ENCODE results near the gene SLC44A5.

The SLC44A5 gene

DNA sequence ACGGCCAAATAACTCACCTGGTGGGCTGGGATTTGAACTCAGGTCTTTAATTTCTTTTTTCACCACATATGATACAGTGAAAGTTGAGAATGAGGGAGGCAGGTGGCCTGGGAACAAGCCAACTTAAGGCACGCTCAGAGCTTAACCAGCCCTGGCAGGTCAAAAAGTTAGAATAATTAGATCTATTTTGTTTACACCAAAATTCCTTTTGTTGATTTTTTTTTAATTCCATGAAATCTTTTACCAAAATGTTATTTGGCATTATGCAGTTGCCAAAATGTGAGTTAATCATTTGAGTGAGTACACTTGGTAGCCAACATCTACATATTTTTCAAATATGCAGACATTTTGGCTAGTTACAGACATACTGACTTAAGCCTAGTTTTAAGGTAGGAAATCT is 439.9 kb downstream of the SLC44A5 start:
- no peaks in the 10 kb centered on the region for H3K27me3 ChIP-seq (ENCODE audit: insufficient read depth, low read depth, severe bottlenecking)
- no peaks in the 10 kb centered on the region for H3K36me3 ChIP-seq
- no peak for DNase-seq
- TF ChIP-seq CTCF (IDR thresholded peaks at IDR 0.05; ENCODE audit: low read depth, low read length), result no peak
- H3K27ac ChIP-seq, result no peak overlapping the region
- no peaks in the 10 kb centered on the region for H3K9me3 ChIP-seq (ENCODE audit: severe bottlenecking)
- no peak overlapping the region for H3K4me3 ChIP-seq (ENCODE audit: low read depth, low read length)

DNA sequence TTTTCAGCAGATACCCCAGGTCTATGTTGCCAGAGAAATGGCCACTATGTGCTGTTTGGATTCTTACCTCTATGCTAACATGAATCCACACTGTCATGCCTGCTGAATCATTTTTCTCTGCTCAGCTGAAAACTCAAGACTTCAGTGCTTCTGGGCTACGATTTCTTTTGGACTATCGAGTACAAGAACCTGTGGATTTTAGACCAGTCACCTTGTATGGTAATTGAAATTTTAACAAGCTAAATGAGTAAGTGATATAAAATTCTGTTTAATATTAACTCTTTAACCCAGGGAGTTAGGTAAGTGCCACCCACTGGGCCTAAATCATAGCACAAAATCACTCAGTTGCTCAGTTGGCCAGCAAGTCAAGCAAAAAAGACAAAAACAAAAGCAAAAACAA is 440.9 kb downstream of the SLC44A5 start:
- Histone ChIP-seq H3K27ac (no peak overlapping the region), H3K4me3 (ENCODE audit: low read depth, low read length) (no peak overlapping the region), H3K9me3 (ENCODE audit: severe bottlenecking) (no peaks in the 10 kb centered on the region), H3K36me3 (no peaks in the 10 kb centered on the region), H3K27me3 (ENCODE audit: insufficient read depth, low read depth, severe bottlenecking) (no peaks in the 10 kb centered on the region)
- no peak for TF ChIP-seq CTCF (IDR thresholded peaks at IDR 0.05; ENCODE audit: low read depth, low read length)
- DNase-seq, result no peak

DNA sequence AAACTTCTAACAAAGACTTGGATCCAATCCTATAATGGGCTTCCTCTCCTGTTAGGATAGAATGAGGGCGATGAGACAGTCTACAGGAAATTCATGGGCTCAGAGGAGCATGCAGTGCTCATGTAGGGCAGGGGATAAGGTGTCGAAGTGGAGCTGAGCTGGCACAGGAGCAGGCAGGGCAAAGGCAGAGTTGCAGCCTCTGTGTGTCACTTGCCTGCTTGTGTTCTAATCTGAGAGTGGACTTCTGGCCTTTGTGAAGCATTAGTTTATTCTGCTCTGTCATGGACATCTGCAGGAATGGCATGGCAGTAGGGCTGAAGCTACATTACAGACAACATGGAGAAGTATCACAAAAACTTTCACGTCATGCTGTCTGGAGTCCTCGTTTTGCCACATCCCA is 444.1 kb downstream of the SLC44A5 start:
- no peak for TF ChIP-seq CTCF (IDR thresholded peaks at IDR 0.05; ENCODE audit: low read depth, low read length)
- no peak for DNase-seq
- no peak overlapping the region for H3K27ac ChIP-seq
- H3K36me3 ChIP-seq, result no peaks in the 10 kb centered on the region
- no peaks in the 10 kb centered on the region for H3K27me3 ChIP-seq (ENCODE audit: insufficient read depth, low read depth, severe bottlenecking)
- no peak overlapping the region for H3K4me3 ChIP-seq (ENCODE audit: low read depth, low read length)
- H3K9me3 ChIP-seq (ENCODE audit: severe bottlenecking), result no peaks in the 10 kb centered on the region

- no peaks in the 10 kb centered on the region for H3K27me3 ChIP-seq (ENCODE audit: insufficient read depth, low read depth, severe bottlenecking)
- no peak for TF ChIP-seq CTCF (IDR thresholded peaks at IDR 0.05; ENCODE audit: low read depth, low read length)
- no peak overlapping the region for H3K27ac ChIP-seq
- H3K4me3 ChIP-seq (ENCODE audit: low read depth, low read length), result no peak overlapping the region
- H3K9me3 ChIP-seq (ENCODE audit: severe bottlenecking), result no peaks in the 10 kb centered on the region
- DNase-seq, result no peak
- H3K36me3 ChIP-seq, result no peaks in the 10 kb centered on the region
These were observed 445.6 kb downstream of the SLC44A5 start for GRCh38 chr1:75165264-75165663.

DNA sequence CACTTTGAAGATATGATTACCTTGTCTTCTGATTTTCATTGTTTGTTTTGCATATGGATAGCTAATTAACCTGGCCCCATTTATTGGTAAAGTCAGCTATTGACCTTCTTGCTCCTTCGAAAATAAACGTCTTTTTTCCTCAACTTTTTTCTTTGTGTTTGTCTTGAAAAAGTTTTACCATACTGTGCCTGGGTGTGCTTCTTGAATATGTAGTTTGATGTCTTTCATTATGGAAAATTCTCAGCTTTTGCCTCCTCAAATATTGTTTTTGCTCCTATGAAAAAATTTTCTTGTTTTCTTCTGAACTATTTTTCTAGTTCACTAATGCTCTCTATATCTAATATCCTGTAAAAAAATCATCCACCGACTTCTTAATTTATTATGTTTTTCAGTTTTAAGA is 451.8 kb downstream of the SLC44A5 start:
- H3K9me3 ChIP-seq (ENCODE audit: severe bottlenecking), result no peaks in the 10 kb centered on the region
- no peaks in the 10 kb centered on the region for H3K36me3 ChIP-seq
- DNase-seq, result no peak
- H3K27ac ChIP-seq, result no peak overlapping the region
- no peaks in the 10 kb centered on the region for H3K27me3 ChIP-seq (ENCODE audit: insufficient read depth, low read depth, severe bottlenecking)
- no peak for TF ChIP-seq CTCF (IDR thresholded peaks at IDR 0.05; ENCODE audit: low read depth, low read length)
- H3K4me3 ChIP-seq (ENCODE audit: low read depth, low read length), result no peak overlapping the region
